Hematopoietic multipotent progenitor cell treated with erythropoietin and hydrocortisone succinate and interleukin-3 and kit ligand, for 6 days (in vitro differentiated cells): ENCODE measurements around the gene HOXA2.

ENCODE experiments used
- DNase-seq: peaks from one replicate; pipeline ENCODE4 v3.0.0-alpha.2; 2015

Gene HOXA2

GRCh38 chr7:27124902-27125689 lies 22.6 kb upstream of the HOXA2 start:
- no peak for DNase-seq

- no peak for DNase-seq
These were observed 21.8 kb upstream of the HOXA2 start for GRCh38 chr7:27124096-27124901.

GRCh38 chr7:27123477-27124053 lies 21.1 kb upstream of the HOXA2 start:
- no peak for DNase-seq

- no peak for DNase-seq
These were observed 20.6 kb upstream of the HOXA2 start for GRCh38 chr7:27123007-27123476.

- DNase-seq: no peak
These were observed 19.8 kb upstream of the HOXA2 start for GRCh38 chr7:27122077-27122910.

- DNase-seq: no peak
These were observed 19.2 kb upstream of the HOXA2 start for GRCh38 chr7:27121684-27122076.

- no peak for DNase-seq
These were observed 17.0 kb upstream of the HOXA2 start for GRCh38 chr7:27119412-27119911.

GRCh38 chr7:27118580-27118979 lies 16.1 kb upstream of the HOXA2 start:
- no peak for DNase-seq

- no peak for DNase-seq
These were observed 15.5 kb upstream of the HOXA2 start for GRCh38 chr7:27117887-27118491.

GRCh38 chr7:27116962-27117886 lies 14.7 kb upstream of the HOXA2 start:
- no peak for DNase-seq

GRCh38 chr7:27116031-27116961 lies 13.8 kb upstream of the HOXA2 start:
- DNase-seq: no peak

- DNase-seq: no peak
These were observed 12.9 kb upstream of the HOXA2 start for GRCh38 chr7:27115221-27116026.

- DNase-seq: no peak
These were observed 12.4 kb upstream of the HOXA2 start for GRCh38 chr7:27114881-27115220.

- no peak for DNase-seq
These were observed 11.7 kb upstream of the HOXA2 start for GRCh38 chr7:27113991-27114769.

- DNase-seq: no peak
These were observed 10.8 kb upstream of the HOXA2 start for GRCh38 chr7:27112955-27113949.

GRCh38 chr7:27112361-27112760 lies 9.9 kb upstream of the HOXA2 start:
- no peak for DNase-seq

GRCh38 chr7:27111751-27112277 lies 9.3 kb upstream of the HOXA2 start:
- DNase-seq: no peak
